B cell (primary cell): Measurements from ENCODE around the gene TTC24. TPM values are rescaled to one million over a fixed set of nuclear protein-coding genes. Genes with fewer than 3 reads are reported as not detected.

Experiments
- ATAC-seq: fragments of 200-7000 bp; cut with Tn5 transposase; one replicate; pipeline ENCODE4 v1.10.0; 2021; ENCODE audit warnings: low read depth, mild to moderate bottlenecking, moderate number of reproducible peaks, moderate library complexity
- CTCF ChIA-PET: fragments of 350-600 bp; sonication (Branson Sonifier 250); formaldehyde crosslinking; loops from one replicate; lab custom pipeline; 2021; ENCODE audit warnings: antibody characterized with exemption, inconsistent platforms; lab: Charles Lee
- POLR2A ChIA-PET: fragments of 350-600 bp; sonication (Branson Sonifier 250); formaldehyde crosslinking; loops from one replicate; lab custom pipeline; 2021; ENCODE audit warnings: antibody characterized with exemption; lab: Charles Lee
- DNase-seq: peaks from one replicate; pipeline ENCODE4 v3.0.0; 2013
- H2AFZ ChIP-seq: 2 replicates; pipeline ENCODE4 v1.6.1; 2012; ENCODE audit warnings: mild to moderate bottlenecking, low read depth, low read length; ENCODE audit not compliant: insufficient read depth, poor library complexity, severe bottlenecking
- H3K27ac ChIP-seq, 2 donors: 1 replicate in 1 of 2; 2 replicates in 1 of 2; pipeline ENCODE4 v1.5.1; 2012 to 2013; ENCODE audit warnings: low read length in 2 of 2, mild to moderate bottlenecking in 2 of 2, moderate library complexity in 1 of 2
- H3K27me3 ChIP-seq, 4 experiments: fragments of 200-600 bp in 1 of 4; sonication (generic) in 1 of 4; replicated peaks in 1 of 4; 1 replicate in 2 of 4; 2 replicates in 2 of 4; pipeline versions ENCODE4 v1.6.1 to v1.7.0; 2013 to 2016; ENCODE audit warnings: low read length in 3 of 4, mild to moderate bottlenecking in 2 of 4, mixed read lengths in 1 of 4, moderate library complexity in 1 of 4; ENCODE audit not compliant: insufficient read depth in 4 of 4, control insufficient read depth in 3 of 4; ENCODE audit errors: control extremely low read depth in 1 of 4
- H3K36me3 ChIP-seq, 2 experiments: replicated peaks in 1 of 2; 1 replicate in 1 of 2; 2 replicates in 1 of 2; pipeline versions ENCODE4 v1.6.1 to v1.7.1; 2013; ENCODE audit warnings: low read length in 1 of 2; ENCODE audit not compliant: insufficient read depth in 2 of 2, control insufficient read depth in 1 of 2; ENCODE audit errors: control extremely low read depth in 1 of 2, extremely low read depth in 1 of 2
- H3K4me1 ChIP-seq, 2 donors: fragments of 200-600 bp in 1 of 2; sonication (generic) in 1 of 2; 1 replicate in 1 of 2; 2 replicates in 1 of 2; pipeline versions ENCODE4 v1.5.1 to v1.6.1; 2013 to 2017; ENCODE audit warnings: low read length in 2 of 2; ENCODE audit not compliant: control insufficient read depth in 2 of 2, insufficient read depth in 2 of 2
- H3K4me2 ChIP-seq: replicated peaks from 2 replicates; pipeline ENCODE3; 2012; ENCODE audit warnings: mild to moderate bottlenecking, low read depth, low read length; ENCODE audit not compliant: poor library complexity, severe bottlenecking
- H3K4me3 ChIP-seq, 5 experiments: fragments of 200-600 bp in 1 of 5; sonication (generic) in 1 of 5; 1 replicate in 3 of 5; 2 replicates in 2 of 5; pipeline versions ENCODE4 v1.5.1 to v1.7.0; 2011 to 2016; ENCODE audit warnings: low read length in 4 of 5, mild to moderate bottlenecking in 4 of 5, low read depth in 2 of 5, control low read depth in 1 of 5, moderate library complexity in 1 of 5; ENCODE audit not compliant: insufficient read depth in 1 of 5; ENCODE audit errors: control extremely low read depth in 1 of 5, extremely low read depth in 1 of 5
- H3K79me2 ChIP-seq: fragments of 200-600 bp; sonication (generic); one replicate; pipeline ENCODE4 v1.6.0; 2016; ENCODE audit warnings: low read length; ENCODE audit not compliant: control insufficient read depth, insufficient read depth
- H3K9ac ChIP-seq: fragments of 200-600 bp; sonication (generic); 2 replicates; pipeline ENCODE4 v1.6.1; 2017; ENCODE audit warnings: mild to moderate bottlenecking, low read length, moderate library complexity
- H3K9me3 ChIP-seq, 3 donors: one replicate each; pipeline versions ENCODE4 v1.6.1 to v1.7.1; 2013; ENCODE audit warnings: low read length in 2 of 3; ENCODE audit not compliant: control insufficient read depth in 2 of 3, insufficient read depth in 1 of 3; ENCODE audit errors: control extremely low read depth in 1 of 3
- H4K20me1 ChIP-seq: 2 replicates; pipeline ENCODE4 v1.6.0; 2012; ENCODE audit warnings: mild to moderate bottlenecking, low read length; ENCODE audit not compliant: insufficient read depth, control insufficient read depth, poor library complexity, severe bottlenecking
- H3K27ac Mint-ChIP-seq: one replicate; pipeline ENCODE4 v1.8.0; 2021; ENCODE audit warnings: mixed read lengths
- H3K27me3 Mint-ChIP-seq: one replicate; pipeline ENCODE4 v1.8.0; 2021; ENCODE audit warnings: mixed read lengths
- H3K4me1 Mint-ChIP-seq: one replicate; pipeline ENCODE4 v1.8.0; 2021; ENCODE audit warnings: mixed read lengths
- H3K4me3 Mint-ChIP-seq: one replicate; pipeline ENCODE4 v1.8.0; 2021; ENCODE audit warnings: mixed read lengths
- H3K9me3 Mint-ChIP-seq: one replicate; pipeline ENCODE4 v1.8.0; 2022; ENCODE audit warnings: mixed read lengths; ENCODE audit not compliant: insufficient read depth
- EZH2 ChIP-seq: IDR thresholded peaks from 2 replicates; pipeline ENCODE4 v1.6.1; 2012; ENCODE audit warnings: borderline replicate concordance, low read depth, mild to moderate bottlenecking, moderate library complexity, low read length; ENCODE audit not compliant: insufficient read depth, poor library complexity, severe bottlenecking
- WGBS: methylation state at CpG from one replicate; pipeline ENCODE4 v1.1.5; 2013; ENCODE audit warnings: missing lambda C conversion rate; ENCODE audit not compliant: insufficient coverage; 5-methylcytosine and 5-hydroxymethylcytosine counted together
- intact Hi-C: fragments of 100-400 bp; cut with micrococcal nuclease; formaldehyde crosslinking; loops from one replicate; pipeline ENCODE4 v1.10.0; 2022
- polyA plus RNA-seq: library from polyadenylated mRNA; depleted of rRNA; stranded (reverse); fragments of >200 nt; gene quantifications from 2 replicates; pipeline ENCODE4 v1.2.3, GENCODE V29; 2012
- total RNA-seq, 2 donors: library from RNA; stranded (reverse); fragments of 120-200 nt in 1 of 2; gene quantifications; 1 replicate in 1 of 2; 2 replicates in 1 of 2; pipeline versions ENCODE4 v1.2.3 to v1.2.4, GENCODE V29; 2013 to 2022
- TF ChIP-seq, protein P1 (sequence below): fragments of 200-600 bp; IDR thresholded peaks from one replicate; pipeline ENCODE4 v1.8.0; 2022; ENCODE audit warnings: antibody characterized with exemption, mild to moderate bottlenecking

Gene TTC24
- total and polyA plus RNA-seq, 2 donors (not counting 1 experiment from before 2014, with no cell fraction given), result 24.3 to 29.8 TPM

DNA sequence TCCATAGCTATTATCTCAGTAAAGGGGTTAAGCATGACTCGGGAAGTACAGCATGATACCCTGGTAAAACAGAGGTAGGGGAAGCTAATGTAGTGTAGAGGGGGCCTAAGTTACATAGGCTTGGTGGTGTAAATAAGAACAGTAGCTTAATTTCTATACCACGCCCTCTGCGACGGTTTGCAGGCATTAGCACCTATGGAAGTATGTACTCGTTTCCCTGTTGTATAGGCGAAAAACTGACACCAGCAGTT lies 11.6 kb downstream of the TTC24 start:
- 39% methylated on average over 5 of the region's 6 CpGs for WGBS
- Histone ChIP-seq H3K9ac (peak overlapping the region; percentile 81), H3K79me2 (peaks cover 10% of the 10 kb centered on the region), H3K4me1 (peaks cover 18 to 22% of the 10 kb centered on the region in 2 donors), H3K9me3 (no peaks in the 10 kb centered on the region), H4K20me1 (peaks cover 8% of the 10 kb centered on the region), H3K27ac (peak overlapping the region; percentile 80 to 88), H3K4me2 (peak overlapping the region; percentile 98), H2AFZ (peak overlapping the region; percentile 94), H3K27me3 (no peaks in the 10 kb centered on the region), H3K36me3 (peaks cover 0 to 26% of the 10 kb centered on the region in 2 experiments), H3K4me3 (peak overlapping the region; percentile 54 to 77 (median 69))
- H3K27me3 Mint-ChIP-seq, result no peaks in the 10 kb centered on the region
- POLR2A ChIA-PET, result interaction anchor here (1.0 to 2.1 kb wide), 7 partner anchors 17 to 134 kb away, joined by 3 to 12 read pairs (median 7); partner anchors contain the start of gene MEF2D
- intact Hi-C loops, result loop anchor here (1.0 kb wide), 2 partner anchors 9 to 10 kb away; partner anchors contain the start of gene GPATCH4
- DNase-seq (no peak), ATAC-seq (no peak)
- no peaks in the 10 kb centered on the region for H3K9me3 Mint-ChIP-seq
- CTCF ChIA-PET, result interaction anchor here (0.8 to 10.9 kb wide), 14 partner anchors 8 to 206 kb away, joined by 3 to 80 read pairs (median 6); partner anchors contain the start of genes GPATCH4, HAPLN2 and MEF2D
- H3K4me3 Mint-ChIP-seq, result peak overlapping the region; percentile 93
- peaks cover 25% of the 10 kb centered on the region for H3K4me1 Mint-ChIP-seq
- peak overlapping the region; percentile 96 for H3K27ac Mint-ChIP-seq
- TF ChIP-seq, protein P1, sequence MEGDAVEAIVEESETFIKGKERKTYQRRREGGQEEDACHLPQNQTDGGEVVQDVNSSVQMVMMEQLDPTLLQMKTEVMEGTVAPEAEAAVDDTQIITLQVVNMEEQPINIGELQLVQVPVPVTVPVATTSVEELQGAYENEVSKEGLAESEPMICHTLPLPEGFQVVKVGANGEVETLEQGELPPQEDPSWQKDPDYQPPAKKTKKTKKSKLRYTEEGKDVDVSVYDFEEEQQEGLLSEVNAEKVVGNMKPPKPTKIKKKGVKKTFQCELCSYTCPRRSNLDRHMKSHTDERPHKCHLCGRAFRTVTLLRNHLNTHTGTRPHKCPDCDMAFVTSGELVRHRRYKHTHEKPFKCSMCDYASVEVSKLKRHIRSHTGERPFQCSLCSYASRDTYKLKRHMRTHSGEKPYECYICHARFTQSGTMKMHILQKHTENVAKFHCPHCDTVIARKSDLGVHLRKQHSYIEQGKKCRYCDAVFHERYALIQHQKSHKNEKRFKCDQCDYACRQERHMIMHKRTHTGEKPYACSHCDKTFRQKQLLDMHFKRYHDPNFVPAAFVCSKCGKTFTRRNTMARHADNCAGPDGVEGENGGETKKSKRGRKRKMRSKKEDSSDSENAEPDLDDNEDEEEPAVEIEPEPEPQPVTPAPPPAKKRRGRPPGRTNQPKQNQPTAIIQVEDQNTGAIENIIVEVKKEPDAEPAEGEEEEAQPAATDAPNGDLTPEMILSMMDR, result no peak
- TF ChIP-seq EZH2, result no peak

DNA sequence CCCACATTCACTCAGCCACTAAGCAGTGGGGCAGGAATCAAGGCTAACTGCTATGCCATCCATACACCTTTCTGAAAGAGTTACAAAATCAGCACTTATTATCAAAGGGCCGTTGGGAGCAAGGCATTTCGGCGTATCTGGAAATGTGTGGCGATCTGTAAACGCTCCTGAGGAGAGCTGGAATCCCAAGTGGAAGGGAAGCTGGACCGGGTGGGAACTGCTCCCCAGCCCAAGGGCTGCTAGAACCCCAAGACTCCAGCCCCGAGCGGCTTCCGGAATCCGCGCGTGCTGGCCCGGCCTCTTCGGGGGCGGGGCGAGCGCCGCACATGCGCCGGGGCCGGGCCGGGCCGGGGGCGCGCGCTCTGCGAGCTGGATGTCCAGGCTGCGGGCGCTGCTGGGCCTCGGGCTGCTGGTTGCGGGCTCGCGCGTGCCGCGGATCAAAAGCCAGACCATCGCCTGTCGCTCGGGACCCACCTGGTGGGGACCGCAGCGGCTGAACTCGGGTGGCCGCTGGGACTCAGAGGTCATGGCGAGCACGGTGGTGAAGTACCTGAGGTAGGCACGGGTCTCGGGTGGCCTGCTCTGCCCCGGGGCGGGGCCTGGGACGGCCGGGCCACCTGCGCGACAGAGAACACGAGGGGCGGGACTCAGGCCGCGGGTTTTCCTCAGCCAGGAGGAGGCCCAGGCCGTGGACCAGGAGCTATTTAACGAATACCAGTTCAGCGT lies 12.1 kb downstream of the TTC24 start, which contains the start of gene NAXE:
NAXE (plus strand) TSS at position 345 of the 726 bp plus-strand sequence; CDS start at position 374, 29 bp downstream.
- peaks cover 18 to 22% of the 10 kb centered on the region in 2 donors for H3K4me1 ChIP-seq
- DNase-seq (peak; percentile 86), ATAC-seq (peak; percentile 96)
- peak within 1 kb of the TSS; percentile 81 for H3K9ac ChIP-seq
- no peaks in the 10 kb centered on the region for H3K27me3 ChIP-seq
- peaks cover 8% of the 10 kb centered on the region for H4K20me1 ChIP-seq
- intact Hi-C loops, result loop anchor here (1.0 kb wide), 2 partner anchors 9 to 10 kb away; partner anchors contain the start of gene GPATCH4
- peak within 1 kb of the TSS; percentile 54 to 77 (median 69) for H3K4me3 ChIP-seq
- CTCF ChIA-PET, result interaction anchor here (0.8 to 10.9 kb wide), 14 partner anchors 8 to 206 kb away, joined by 3 to 80 read pairs (median 6); partner anchors contain the start of genes GPATCH4, HAPLN2 and MEF2D
- H3K4me2 ChIP-seq, result peak within 1 kb of the TSS; percentile 98
- Mint-ChIP-seq H3K4me1 (peaks cover 25% of the 10 kb centered on the region), H3K4me3 (peak within 1 kb of the TSS; percentile 93), H3K27me3 (no peaks in the 10 kb centered on the region), H3K9me3 (no peaks in the 10 kb centered on the region), H3K27ac (peak within 1 kb of the TSS; percentile 96)
- H3K79me2 ChIP-seq, result peaks cover 10% of the 10 kb centered on the region
- no peaks in the 10 kb centered on the region for H3K9me3 ChIP-seq
- peaks cover 0 to 27% of the 10 kb centered on the region in 2 experiments for H3K36me3 ChIP-seq
- H3K27ac ChIP-seq, result peak within 1 kb of the TSS; percentile 80 to 88
- WGBS, result 1% methylated on average over 57 of the region's 60 CpGs
- TF ChIP-seq EZH2, result no peak
- TF ChIP-seq, protein P1, result no peak
- peak within 1 kb of the TSS; percentile 94 for H2AFZ ChIP-seq
- POLR2A ChIA-PET, result interaction anchor here (0.6 to 2.1 kb wide), 10 partner anchors 9 to 134 kb away, joined by 3 to 12 read pairs (median 6); partner anchors contain the start of genes GPATCH4 and MEF2D
